Left lung (tissue), 10 donors: ENCODE data around the gene MAB21L2. TPM values are rescaled to one million over a fixed set of nuclear protein-coding genes. Genes with fewer than 3 reads are reported as not detected.
"Not testable (repeated sequence)": the region's sequence is repeated elsewhere in the genome, so short reads cannot be mapped to it uniquely, and the experiment has no call there.

ENCODE experiments used
- ATAC-seq: fragments of 200-7000 bp; cut with Tn5 transposase; one replicate; pipeline ENCODE4 v1.9.1; 2020; ENCODE audit warnings: moderate library complexity
- DNase-seq, 4 donors: peaks; one replicate each; pipeline ENCODE4 v3.0.0-alpha.2; 2013 to 2020
- H3K27ac ChIP-seq, 2 donors: fragments of 200-600 bp; sonication (generic) in 1 of 2; one replicate each; pipeline versions ENCODE4 v1.5.0 to v1.8.0; 2020 to 2021
- H3K27me3 ChIP-seq, 2 donors: fragments of 200-600 bp; sonication (generic) in 1 of 2; one replicate each; pipeline versions ENCODE4 v1.5.0 to v1.8.0; 2020 to 2021
- H3K36me3 ChIP-seq, 2 donors: fragments of 200-600 bp; sonication (generic) in 1 of 2; one replicate each; pipeline versions ENCODE4 v1.5.0 to v1.8.0; 2020 to 2021
- H3K4me1 ChIP-seq, 2 donors: fragments of 200-600 bp; one replicate each; pipeline ENCODE4 v1.8.0; 2021
- H3K4me3 ChIP-seq, 2 donors: fragments of 200-600 bp; sonication (generic) in 1 of 2; one replicate each; pipeline versions ENCODE4 v1.5.0 to v1.8.0; 2020 to 2021; ENCODE audit warnings: mild to moderate bottlenecking in 1 of 2
- H3K9me3 ChIP-seq, 2 donors: fragments of 200-600 bp; sonication (generic) in 1 of 2; one replicate each; pipeline versions ENCODE4 v1.5.0 to v1.8.0; 2020 to 2021
- intact Hi-C, 2 donors: fragments of 100-400 bp; cut with DNase I; formaldehyde crosslinking; loops; one replicate each; pipeline versions ENCODE4 v1.11.2 to v1.14.2; 2022
- polyA plus RNA-seq, 6 donors: library from polyadenylated mRNA; unstranded; fragments of 120-200 nt; gene quantifications; one replicate each; pipeline ENCODE4 v1.2.1, GENCODE V29; 2013; ENCODE audit not compliant: insufficient read length in 6 of 6
- total RNA-seq, 2 donors: library from RNA; stranded (reverse); fragmentation: NEBNext Ultra II Directional; extraction: Animal tissue kit (Norgen Biotek cat#: 25700); gene quantifications; one replicate each; pipeline ENCODE4 v1.2.1, GENCODE V29; 2021
- TF ChIP-seq, protein P1 (sequence below), 2 donors: fragments of 200-600 bp; sonication (generic) in 1 of 2; IDR thresholded peaks; one replicate each; pipeline versions ENCODE4 v1.5.0 to v1.8.0; 2021; ENCODE audit warnings: antibody characterized with exemption in 2 of 2
- donor health status: DM: no; HTN: yes; CAD: no.
- donor health status: DM: no; HTN: no; CAD: no.

Gene MAB21L2
- total and polyA plus RNA-seq, 8 donors = 0.06 to 0.07 (median 0.07) TPM; not detected in 5

DNA sequence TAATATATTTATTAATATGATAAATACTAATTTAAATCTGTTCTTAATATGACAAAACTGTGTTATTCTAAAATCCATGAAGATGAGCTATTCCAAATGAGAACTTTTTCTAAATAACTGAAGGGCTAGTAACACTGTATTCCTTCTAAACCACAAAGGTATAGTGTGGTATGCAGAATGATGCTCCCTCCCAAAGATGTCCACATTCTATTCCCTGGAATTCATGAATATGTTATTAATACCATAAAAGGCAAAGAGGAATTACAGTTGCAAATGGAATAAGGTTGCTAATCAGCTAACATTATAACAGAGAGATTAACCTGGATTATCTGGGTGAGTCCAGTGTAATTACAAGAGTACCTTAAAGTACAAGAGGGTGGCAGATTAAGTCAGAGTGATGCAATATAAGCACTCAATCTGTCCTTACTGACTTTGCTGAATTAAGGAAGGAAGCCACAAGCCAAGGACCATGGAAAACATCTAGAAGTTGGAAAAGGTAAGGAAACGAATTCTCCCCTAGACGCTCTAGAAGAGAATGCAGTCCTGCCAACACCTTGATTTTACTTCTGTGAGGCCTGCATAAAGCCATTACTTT is 20.7 kb upstream of the MAB21L2 start:
- no peak overlapping the region for H3K4me3 ChIP-seq
- H3K36me3 ChIP-seq = peaks cover 0 to 7% of the 10 kb centered on the region in 2 donors
- peaks cover 0 to 6% of the 10 kb centered on the region in 2 donors for H3K9me3 ChIP-seq
- H3K27ac ChIP-seq = no peak overlapping the region
- TF ChIP-seq, protein P1, sequence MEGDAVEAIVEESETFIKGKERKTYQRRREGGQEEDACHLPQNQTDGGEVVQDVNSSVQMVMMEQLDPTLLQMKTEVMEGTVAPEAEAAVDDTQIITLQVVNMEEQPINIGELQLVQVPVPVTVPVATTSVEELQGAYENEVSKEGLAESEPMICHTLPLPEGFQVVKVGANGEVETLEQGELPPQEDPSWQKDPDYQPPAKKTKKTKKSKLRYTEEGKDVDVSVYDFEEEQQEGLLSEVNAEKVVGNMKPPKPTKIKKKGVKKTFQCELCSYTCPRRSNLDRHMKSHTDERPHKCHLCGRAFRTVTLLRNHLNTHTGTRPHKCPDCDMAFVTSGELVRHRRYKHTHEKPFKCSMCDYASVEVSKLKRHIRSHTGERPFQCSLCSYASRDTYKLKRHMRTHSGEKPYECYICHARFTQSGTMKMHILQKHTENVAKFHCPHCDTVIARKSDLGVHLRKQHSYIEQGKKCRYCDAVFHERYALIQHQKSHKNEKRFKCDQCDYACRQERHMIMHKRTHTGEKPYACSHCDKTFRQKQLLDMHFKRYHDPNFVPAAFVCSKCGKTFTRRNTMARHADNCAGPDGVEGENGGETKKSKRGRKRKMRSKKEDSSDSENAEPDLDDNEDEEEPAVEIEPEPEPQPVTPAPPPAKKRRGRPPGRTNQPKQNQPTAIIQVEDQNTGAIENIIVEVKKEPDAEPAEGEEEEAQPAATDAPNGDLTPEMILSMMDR (IDR thresholded peaks at IDR 0.05) = no peak
- ATAC-seq (no peak), DNase-seq (no peak)
- intact Hi-C loops = no loop called here
- H3K4me1 ChIP-seq = no peaks in the 10 kb centered on the region
- no peaks in the 10 kb centered on the region for H3K27me3 ChIP-seq

DNA sequence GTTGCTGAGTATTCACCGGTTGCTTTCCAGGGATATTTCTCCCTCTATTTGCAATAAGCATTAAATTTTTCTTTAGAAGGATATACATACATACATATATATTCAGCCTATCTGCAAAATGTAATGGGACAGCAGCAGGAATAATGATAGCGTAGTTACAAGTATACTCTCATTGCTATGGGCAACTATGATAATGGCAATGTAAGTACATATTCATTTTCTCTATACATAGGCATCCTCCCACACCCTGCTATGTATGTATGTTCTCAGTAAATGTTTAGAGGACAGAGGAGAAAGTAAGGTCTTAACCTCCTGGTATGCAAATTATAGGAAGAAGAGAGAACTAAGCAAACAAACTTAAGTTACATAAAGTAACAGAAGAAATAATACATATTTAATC is 19.7 kb upstream of the MAB21L2 start:
- Histone ChIP-seq H3K36me3 (peaks cover 0 to 7% of the 10 kb centered on the region in 2 donors), H3K9me3 (peaks cover 0 to 6% of the 10 kb centered on the region in 2 donors), H3K27ac (no peak overlapping the region), H3K4me1 (no peaks in the 10 kb centered on the region), H3K4me3 (no peak overlapping the region), H3K27me3 (no peaks in the 10 kb centered on the region)
- intact Hi-C loops = no loop called here
- DNase-seq = no peak
- TF ChIP-seq, protein P1 (IDR thresholded peaks at IDR 0.05) = no peak
- ATAC-seq = no peak

DNA sequence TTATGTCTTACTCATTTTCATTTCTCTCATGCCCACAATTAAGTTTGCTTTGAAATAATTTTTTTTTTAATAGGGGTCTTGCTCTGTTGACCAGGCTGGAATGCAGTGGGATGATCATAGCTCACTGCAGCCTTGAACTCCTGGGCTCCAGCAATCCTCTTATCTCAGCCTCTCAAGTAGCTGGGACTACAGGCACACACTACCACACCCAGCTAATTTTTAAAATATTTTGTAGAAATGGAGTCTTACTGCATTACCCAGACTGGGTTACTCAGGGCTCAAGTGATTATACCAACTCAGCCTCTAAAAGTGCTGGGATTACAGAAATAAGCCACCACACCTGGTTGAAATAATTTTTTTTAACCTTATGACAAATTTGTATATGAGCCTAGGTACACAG is 19.2 kb upstream of the MAB21L2 start:
- H3K27me3 ChIP-seq = no peaks in the 10 kb centered on the region
- TF ChIP-seq, protein P1 (IDR thresholded peaks at IDR 0.05) = no peak
- peaks cover 0 to 6% of the 10 kb centered on the region in 2 donors for H3K9me3 ChIP-seq
- no peak for DNase-seq
- H3K4me1 ChIP-seq = no peaks in the 10 kb centered on the region
- no peak overlapping the region for H3K27ac ChIP-seq
- intact Hi-C loops = no loop called here
- ATAC-seq = no peak
- no peak overlapping the region for H3K4me3 ChIP-seq
- peaks cover 0 to 7% of the 10 kb centered on the region in 2 donors for H3K36me3 ChIP-seq

DNA sequence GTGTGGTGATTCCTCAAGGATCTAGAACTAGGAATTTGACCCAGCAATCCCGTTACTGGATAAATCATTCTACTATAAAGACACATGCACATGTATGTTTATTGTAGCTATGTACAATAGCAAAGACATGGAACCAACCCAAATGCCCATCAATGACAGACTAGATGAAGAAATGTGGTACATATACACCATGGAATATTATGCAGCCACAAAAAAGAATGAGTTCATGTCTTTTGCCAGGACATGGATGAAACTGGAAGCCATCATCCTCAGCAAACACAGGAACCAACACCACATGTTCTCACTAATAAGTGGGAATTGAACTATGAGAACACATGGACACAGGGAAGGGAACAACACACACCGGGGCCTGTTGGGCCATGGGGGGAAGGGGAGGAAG is 17.0 kb upstream of the MAB21L2 start:
- H3K27me3 ChIP-seq, H3K36me3 ChIP-seq, H3K4me3 ChIP-seq, intact Hi-C loops, H3K9me3 ChIP-seq, H3K4me1 ChIP-seq, DNase-seq, ATAC-seq, H3K27ac ChIP-seq: not testable (repeated sequence)

DNA sequence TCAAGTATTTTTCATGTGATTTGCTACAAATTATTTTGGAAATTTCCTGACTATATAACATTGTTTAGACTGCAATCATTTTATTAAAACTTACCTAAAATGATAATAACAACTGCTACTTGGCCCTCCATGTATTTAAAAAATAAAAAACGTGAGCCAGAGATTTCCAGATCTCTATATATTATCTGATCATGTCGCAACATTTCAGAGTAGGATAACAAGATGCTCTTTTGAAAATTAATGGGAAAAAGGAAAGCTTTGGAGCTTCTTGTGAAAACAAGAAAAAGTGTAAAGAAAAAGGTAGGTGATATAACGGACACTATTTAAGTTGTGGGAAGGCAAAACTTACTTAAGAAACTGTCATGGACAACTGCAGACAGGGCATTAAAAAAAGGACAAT is 14.9 kb upstream of the MAB21L2 start:
- TF ChIP-seq, protein P1 (IDR thresholded peaks at IDR 0.05) = no peak
- no peak overlapping the region for H3K27ac ChIP-seq
- peaks cover 0 to 7% of the 10 kb centered on the region in 2 donors for H3K36me3 ChIP-seq
- H3K27me3 ChIP-seq = no peaks in the 10 kb centered on the region
- H3K4me1 ChIP-seq = no peaks in the 10 kb centered on the region
- no peak for ATAC-seq
- H3K4me3 ChIP-seq = no peak overlapping the region
- intact Hi-C loops = no loop called here
- H3K9me3 ChIP-seq = peaks cover 0 to 6% of the 10 kb centered on the region in 2 donors
- no peak for DNase-seq
